Cerebellar cortex (tissue), 1 donor: ENCODE measurements around the gene SATB1.
"Not testable (repeated sequence)": the region's sequence is repeated elsewhere in the genome, so short reads cannot be mapped to it uniquely, and the experiment has no call there.

ENCODE experiments used
- DNase-seq: peaks from one replicate; pipeline ENCODE4 v3.0.0-alpha.2; 2015; ENCODE audit warnings: low spot score

Gene SATB1

DNA sequence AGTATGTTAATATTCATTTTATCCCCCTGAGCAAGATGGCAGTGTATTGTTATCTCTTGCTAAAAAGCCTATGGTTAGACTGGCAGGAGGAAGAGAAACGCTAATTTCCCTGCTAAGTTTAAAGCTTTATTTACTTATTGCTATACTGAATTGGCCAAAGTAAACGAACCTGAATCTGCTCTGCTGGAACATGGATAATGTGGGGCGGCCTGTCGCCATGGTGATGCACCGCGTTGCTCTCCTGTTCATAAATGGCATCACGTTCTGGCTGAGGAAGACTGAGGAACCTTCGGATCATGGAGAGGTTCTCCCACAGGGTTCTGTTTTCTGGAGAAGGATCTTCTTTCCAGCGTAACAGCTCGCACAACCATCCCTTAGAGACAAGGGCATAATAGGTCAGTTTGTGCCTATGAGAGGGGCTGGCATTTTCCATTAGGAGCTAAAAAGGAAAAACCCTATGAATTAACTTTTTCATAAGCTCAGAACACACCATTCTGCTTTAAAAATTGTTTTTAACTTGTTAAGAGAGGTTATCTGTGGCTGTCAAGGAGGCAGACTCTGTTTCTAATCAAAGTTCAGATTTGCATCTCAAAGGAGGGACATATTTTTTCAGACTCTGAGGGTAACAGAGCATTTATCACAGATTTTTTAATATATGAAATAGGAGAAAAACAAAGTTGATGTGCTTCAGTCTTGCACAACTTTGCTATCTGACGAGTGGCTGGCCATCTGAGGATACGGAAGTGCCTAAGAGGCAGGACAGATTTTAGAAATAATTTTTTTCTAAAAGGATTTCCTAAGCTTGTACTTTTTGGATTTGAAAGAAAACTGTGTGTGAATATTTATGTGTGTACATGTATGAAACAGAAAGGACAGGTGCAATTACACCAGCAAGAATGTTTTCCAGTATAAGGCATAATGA is 73.1 kb downstream of the SATB1 start:
- no peak for DNase-seq

DNA sequence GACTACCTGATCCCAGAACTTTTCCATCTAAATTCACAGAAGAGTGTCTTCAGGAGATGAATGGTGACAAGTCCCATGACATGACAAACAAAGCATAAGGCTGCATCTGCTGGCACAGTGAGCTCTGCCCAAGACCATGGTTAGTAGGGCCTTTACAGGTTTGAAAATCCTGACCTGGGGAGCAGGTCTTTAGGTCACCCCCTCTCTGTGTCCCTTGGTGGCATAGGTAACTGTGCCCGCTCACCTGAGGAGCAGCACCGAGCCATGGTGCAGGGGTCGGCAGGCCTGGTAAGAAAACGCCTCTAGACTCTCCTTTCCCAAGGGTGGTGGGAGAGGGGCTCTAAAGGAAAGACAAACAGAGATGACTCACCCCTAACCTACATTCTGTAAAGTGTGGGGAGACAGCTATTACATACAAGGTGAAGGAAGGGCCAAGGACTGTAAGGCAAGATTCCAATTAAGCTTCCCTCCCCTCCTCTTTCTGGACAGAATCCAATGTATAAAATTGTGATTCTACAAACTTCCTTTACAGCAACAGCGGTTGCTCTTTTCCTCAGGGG is 74.0 kb downstream of the SATB1 start:
- no peak for DNase-seq

DNA sequence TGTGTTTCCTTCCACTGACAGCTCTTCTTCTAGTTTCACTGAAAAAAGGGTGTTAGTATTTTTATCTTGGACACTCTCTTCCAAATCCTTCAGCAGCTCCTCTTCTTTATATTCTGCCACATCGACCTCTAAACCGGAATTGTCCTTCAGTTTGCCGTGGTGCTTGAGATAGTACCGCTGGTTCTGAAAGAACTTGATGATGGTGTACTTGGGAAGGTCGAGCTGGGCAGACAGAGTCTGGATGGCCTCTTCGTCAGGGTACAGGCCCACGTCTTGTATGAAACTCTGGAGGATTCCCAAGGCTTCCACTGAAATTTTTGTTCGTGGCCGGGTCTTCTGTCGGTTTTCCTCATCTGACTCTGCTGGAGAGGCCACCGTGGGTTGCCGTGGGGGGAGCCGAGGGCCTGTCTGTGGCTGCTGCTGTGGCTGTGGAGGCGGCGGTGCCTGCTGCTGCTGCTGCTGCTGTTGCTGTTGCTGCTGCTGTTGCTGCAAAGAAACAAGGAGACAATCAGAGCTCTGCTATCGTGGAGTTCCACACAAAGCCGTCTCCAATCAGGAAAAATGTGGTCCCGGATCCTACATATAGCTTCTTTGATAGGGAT is 75.8 kb downstream of the SATB1 start:
- no peak for DNase-seq

DNA sequence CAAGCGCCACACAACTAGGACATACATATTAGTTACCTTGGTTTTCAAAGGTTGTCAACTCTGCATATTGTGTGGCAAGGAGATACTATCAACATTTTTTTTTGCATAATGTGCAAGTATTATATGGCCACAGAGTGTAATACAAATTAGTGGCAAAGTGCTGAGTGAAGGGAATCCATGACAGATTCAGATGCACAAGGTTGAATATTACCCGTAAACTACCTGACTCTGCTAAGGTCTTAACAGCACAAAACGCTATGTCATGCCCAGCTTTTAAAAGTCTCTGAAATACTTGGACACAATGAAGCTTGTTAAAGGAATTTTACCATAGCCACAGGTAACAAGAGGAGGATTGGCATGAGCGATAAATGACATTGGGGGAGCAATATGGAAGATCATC is 79.0 kb downstream of the SATB1 start:
- DNase-seq: no peak

DNA sequence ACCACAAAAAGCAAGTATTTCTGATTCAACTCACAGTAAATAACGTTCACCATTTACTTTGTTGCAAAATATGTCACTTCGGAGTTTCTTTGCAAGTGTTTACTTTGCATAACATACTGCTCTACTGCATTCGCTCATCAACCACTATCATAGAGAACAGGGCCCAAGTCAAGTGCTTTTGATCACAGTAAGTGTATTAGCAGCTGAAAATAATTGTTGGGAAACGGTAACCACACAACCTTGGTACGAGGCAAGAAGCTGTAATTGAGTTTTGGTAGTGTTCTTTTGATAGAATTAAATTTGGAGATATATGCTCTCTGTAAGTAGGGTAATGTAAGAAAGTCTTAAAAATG is 80.1 kb downstream of the SATB1 start:
- DNase-seq: no peak

DNA sequence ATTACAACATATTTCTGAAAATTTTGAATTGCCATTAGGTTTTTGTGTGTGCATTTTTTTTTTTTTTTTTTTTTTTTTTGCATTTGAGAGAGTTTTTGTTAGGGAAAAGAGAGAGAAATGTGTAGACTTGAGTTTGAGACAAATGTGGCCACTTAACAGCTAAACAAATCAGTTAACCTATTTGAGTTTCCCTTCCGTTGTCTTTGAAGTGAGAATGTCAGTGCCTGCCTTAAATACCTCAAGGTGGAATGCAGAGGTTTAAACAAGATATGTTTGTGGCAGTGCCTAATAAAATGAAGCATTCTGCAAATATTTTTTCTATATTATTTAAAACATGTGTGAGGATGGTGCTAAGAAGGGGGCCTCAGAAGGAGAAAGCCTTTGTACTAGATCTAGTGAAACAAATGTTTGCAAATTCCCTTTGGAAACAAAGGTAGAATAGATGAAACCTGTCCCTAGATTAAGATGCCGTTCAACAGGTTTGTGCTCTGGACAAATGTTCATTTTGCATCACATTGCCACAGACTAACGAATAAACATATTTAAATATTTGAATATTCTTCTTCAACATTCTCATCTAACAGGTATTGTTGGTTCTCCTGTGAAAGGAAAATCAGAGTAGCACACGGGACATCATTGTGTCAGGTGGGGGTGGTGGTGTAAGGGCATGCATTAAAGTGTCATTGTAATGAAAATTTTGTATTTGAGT is 80.7 kb downstream of the SATB1 start:
- DNase-seq: no peak

DNA sequence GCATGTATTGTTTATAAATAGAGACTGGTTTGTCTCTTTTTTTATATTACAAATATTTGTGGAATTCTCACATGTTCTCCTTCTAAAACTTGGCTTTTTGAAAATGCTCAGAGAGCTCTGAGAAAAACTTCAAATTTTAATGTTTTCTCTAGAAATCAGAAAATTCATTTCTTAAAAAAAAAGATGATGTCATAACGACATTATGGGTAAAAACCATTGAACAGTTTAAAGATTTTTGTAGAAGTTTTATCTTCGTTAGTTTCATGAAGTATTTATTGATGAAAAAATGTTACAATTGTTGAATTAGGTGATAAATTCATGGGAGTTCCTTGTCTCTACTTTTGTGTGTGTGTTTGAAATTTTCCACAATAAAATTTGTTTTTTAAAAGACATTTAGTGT is 81.3 kb downstream of the SATB1 start:
- DNase-seq: no peak

DNA sequence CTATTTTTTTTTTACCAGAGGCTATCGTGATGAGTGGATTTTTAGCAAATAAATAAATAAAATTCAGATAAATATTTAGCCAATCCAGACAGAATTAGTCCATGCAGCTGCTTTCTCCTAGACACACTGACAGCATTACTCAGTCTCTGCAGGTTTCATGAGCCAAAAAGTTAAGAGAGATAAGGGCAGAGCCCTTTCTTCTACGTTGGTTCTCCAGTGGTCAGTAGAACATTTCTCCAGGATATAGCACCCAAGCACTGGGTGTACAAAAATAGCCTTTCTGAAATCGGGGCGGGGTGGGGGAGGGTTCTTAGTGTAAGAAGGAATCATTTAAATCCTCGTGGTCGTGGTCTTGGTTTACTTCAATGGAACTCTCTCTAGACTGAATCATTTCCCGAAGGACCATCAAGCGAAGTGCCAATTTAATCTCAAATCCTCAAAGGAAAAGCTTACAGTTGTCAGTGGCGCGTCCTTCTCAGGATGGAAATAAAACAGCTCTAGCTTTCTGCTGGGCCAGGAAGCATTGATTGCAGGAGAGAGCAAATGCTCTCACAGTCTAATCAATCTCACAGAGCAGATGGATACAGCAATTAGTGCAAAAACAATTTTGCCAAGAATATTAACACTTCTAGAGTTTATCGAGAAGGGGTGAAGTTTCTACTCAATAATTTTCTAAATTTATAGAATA is 86.2 kb downstream of the SATB1 start:
- DNase-seq: no peak

DNA sequence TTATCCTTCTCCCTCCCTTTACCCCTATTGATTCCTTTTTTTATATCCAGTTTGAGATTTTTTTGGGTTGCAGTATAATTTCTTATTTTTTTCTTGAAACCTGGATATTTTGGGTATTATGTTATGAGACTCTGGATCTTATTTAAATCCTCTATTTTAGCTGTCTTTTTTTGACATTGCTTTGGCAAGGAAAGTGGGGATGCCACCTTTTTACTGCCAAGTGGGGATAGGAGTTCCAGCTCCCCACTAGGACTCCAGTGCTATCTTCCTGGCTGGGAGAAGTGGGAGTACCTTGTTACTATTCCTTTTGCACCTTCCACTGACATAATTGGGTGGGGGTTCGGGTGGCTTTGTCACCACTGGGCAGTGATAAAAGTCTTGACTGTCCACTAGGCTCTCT is 87.9 kb downstream of the SATB1 start:
- no peak for DNase-seq

DNA sequence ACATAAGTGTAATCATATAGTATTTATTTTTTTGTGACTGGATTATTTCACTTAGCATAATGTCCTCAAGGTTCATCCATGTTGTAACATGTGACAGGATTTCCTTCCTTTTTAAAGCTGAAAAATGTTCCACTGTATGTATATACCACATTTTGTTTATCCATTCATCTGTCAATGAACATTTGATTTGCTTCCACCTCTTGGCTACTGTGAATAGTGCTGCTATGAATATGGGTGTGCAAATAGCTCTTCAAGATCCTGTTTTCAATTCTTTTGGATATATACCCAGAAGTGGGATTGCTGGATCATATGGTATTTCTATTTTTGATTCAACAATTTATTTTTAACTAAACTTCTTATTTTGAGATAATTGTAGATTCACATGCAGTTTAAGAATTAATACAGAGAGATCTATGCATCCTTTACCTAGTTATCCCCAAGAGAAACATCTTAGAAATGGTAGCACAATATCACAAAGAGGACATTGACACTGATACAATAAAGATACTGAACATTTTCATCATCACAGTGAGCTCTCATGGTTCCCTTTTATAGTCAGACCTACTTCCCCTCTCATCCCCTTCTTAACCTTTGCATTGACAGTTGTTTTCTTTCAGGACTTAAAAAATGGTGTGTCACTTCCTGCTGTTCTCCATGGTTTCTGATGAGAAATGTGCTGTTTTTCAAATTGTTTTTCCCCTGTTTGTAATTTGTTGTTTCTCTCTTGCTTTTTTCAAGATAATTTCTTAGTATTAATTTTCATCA is 90.1 kb downstream of the SATB1 start:
- no peak for DNase-seq

DNA sequence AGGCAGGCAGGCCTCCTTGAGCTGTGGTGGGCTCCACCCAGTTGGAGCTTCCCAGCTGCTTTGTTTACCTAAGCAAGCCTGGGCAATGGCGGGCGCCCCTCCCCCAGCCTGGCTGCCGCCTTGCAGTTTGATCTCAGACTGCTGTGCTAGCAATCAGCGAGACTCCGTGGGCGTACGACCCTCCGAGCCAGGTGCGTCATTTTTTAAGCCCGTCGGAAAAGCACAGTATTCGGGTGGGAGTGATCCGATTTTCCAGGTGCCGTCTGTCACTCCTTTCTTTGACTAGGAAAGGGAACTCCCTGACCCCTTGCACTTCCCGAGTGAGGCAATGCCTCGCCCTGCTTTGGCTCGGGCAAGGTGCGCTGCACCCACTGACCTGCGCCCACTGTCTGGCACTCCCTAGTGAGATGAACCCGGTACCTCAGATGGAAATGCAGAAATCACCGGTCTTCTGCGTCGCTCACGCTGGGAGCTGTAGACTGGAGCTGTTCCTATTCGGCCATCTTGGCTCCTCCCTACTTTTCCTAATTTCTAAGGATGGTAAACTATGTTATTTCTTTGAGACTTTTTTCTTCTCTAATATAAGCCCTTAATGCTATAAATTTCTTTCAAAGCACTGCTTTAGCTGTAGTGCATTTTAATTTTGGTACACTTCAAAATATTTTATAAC is 94.2 kb downstream of the SATB1 start:
- not testable (repeated sequence) for DNase-seq

DNA sequence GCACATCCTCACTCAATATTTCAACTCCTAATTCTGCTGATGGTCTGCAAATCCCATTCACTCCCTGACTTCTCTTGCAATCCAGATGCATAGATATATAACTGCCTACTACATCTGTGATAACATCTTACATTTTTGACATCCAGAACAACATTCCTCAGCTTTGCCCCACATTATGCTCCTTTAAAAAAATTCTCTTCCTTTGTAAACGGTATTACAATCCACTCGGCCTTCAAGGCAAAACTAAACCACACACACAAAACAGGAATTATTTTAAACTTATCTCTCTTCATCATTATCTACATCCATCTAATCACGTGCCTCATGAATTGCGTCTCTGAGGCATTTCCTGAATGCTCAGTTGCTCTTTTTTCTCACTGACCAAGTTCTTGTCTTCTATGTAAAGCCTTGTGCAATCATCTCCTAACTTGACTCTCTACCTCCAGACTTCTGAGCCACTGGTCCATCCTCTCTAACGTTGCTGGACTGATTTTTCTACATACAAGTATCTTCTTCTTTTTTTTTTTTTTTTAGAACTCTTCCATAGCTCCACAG is 117.0 kb downstream of the SATB1 start:
- DNase-seq: no peak

DNA sequence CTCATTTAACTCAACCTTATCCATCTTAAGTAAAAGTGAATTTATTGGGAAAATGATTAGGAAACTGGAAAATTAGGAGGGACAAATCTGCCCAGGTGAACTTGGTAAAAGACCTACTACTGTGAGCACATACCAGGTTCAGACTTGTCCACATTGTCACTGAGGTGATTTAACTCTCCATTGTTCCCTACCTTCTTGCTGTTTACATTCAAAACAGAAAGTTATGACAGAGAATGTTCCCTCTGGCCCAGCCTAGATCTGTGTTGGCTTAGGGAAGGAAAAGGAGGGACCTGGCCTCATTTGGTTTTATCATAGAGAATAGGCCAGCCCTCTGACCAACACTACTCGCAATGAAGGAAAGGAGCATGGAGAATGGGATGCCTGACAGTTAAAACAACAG is 117.6 kb downstream of the SATB1 start:
- no peak for DNase-seq

DNA sequence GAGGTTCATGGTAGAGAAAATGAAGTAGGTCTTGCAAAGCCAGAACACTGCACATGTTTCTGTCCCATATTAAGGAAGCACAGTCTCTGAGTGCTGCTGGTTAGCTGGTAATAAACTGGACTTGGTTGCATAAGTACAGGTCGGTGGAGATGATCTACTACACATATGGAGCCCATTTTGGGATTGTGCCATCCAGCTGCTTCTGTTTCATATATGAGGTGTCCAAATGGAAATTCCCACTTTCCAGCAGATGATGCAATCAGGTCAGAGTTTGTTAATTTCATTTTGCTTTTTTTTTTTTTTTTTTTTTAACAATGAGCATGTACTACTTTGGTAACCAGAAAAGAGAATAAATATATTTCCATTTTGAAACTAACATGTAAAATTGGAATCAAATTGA is 122.6 kb downstream of the SATB1 start:
- DNase-seq: no peak

DNA sequence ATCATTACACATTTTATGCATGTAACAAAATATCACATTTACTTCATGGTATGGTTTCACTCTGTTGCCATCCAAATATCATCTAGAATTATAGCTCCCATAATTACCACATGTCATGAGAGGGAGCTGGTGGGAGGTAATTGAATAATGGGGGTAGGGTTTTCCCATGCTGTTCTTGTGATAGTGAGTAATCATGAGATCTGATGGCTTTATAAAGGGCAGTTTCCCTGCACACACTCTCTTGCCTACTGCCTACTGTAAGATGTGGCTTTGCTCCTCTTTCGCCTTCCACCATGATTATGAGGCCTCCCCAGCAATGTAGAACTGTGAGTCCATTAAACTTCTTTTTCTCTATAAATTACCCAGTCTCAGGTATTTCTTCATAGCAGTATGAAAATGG is 123.4 kb downstream of the SATB1 start:
- DNase-seq: no peak

DNA sequence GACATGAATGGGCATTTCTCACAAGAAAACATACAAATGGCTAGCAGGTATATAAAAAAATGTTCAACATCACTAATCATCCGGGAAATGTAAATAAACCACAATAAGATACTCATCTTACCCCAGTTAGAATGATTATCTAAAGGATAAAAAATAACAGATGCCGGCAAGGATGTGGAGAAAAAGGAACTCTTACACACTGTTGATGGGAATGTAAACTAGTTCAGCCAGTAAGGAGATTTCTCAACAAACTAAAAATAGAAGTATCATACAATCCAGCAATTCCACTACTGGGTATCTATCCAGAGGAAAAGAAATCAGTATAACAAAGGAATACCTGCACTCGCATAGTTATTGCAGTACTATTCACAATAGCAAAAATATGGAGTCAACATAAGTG is 124.2 kb downstream of the SATB1 start:
- no peak for DNase-seq

DNA sequence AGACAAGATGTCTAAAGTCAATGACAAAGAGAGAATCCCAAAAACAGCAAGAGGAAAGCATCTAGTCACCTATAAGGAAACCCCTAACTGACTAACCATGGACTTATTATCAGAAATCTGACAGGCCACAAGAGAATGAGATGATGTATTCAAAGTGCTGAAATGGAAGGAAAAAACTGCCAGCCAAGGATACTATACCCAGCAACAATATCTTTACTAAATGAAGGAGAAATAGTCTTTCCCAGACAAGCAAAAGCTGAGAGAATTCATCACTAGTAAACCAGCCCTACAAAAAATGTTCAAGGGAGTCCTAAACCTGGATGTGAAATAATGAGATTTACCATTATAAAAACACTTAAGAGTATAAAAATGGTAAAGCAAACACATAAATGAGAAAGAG is 128.0 kb downstream of the SATB1 start:
- DNase-seq: no peak
